SK-N-SH (cell line): ENCODE data around the gene MYO1F. TPM values are rescaled to one million over a fixed set of nuclear protein-coding genes. Genes with fewer than 3 reads are reported as not detected.

ENCODE experiments used
- CTCF ChIA-PET: fragments of 300-600, 350-600 bp; formaldehyde crosslinking; extraction: SDS; loops from one replicate; lab custom pipeline; 2021; lab: Yijun Ruan, JAX
- POLR2A ChIA-PET: fragments of 350-600 bp; sonication (Branson Sonifier 250); formaldehyde crosslinking; extraction: SDS; loops from one replicate; lab custom pipeline; 2020; ENCODE audit warnings: antibody characterized with exemption, inconsistent platforms; lab: Yijun Ruan, JAX
- DNase-seq: peaks from one replicate; pipeline ENCODE4 v3.0.0; 2012
- H2AFZ ChIP-seq: fragments of 200-600 bp; sonication (generic); 2 replicates; pipeline ENCODE4 v1.8.1; 2016; ENCODE audit warnings: antibody characterized with exemption, mild to moderate bottlenecking, low read depth
- H3F3A ChIP-seq: fragments of 200-600 bp; sonication (generic); replicated peaks from 2 replicates; pipeline ENCODE3; 2016; ENCODE audit warnings: antibody characterized with exemption, mild to moderate bottlenecking; ENCODE audit not compliant: insufficient read depth
- H3K27ac ChIP-seq, 2 experiments: fragments of 200-500 bp in 1 of 2; fragments of 200-600 bp in 1 of 2; sonication (Bioruptor generic) in 1 of 2; sonication (generic), shearing (Covaris generic) in 1 of 2; 2 replicates each; pipeline versions ENCODE4 v1.5.1 to v1.6.1; 2014 to 2016; ENCODE audit warnings: low read depth in 2 of 2, inconsistent platforms in 1 of 2, low read length in 1 of 2, mild to moderate bottlenecking in 1 of 2, mixed read lengths in 1 of 2
- H3K27me3 ChIP-seq: fragments of 200-600 bp; sonication (generic), shearing (Covaris generic); 2 replicates; pipeline ENCODE4 v1.6.1; 2016; ENCODE audit warnings: mixed run types; ENCODE audit not compliant: insufficient read depth
- H3K36me3 ChIP-seq, 2 experiments: fragments of 200-500 bp in 1 of 2; fragments of 200-600 bp in 1 of 2; sonication (Bioruptor generic) in 1 of 2; sonication (generic) in 1 of 2; replicated peaks in 1 of 2; 2 replicates each; pipeline versions ENCODE3 to v1.5.1; 2014 to 2016; ENCODE audit warnings: low read length in 1 of 2, mild to moderate bottlenecking in 1 of 2; ENCODE audit not compliant: insufficient read depth in 2 of 2, control insufficient read depth in 1 of 2
- H3K4me1 ChIP-seq, 2 experiments: fragments of 200-500 bp in 1 of 2; fragments of 200-600 bp in 1 of 2; sonication (Bioruptor generic) in 1 of 2; sonication (generic), shearing (Covaris generic) in 1 of 2; 2 replicates each; pipeline versions ENCODE4 v1.5.1 to v1.6.1; 2014 to 2016; ENCODE audit warnings: low read depth in 1 of 2, low read length in 1 of 2, mixed run types in 1 of 2; ENCODE audit not compliant: insufficient read depth in 2 of 2, control insufficient read depth in 1 of 2
- H3K4me2 ChIP-seq: fragments of 200-600 bp; sonication (generic), shearing (Covaris generic); 2 replicates; pipeline ENCODE4 v1.6.1; 2017; ENCODE audit warnings: mixed run types
- H3K4me3 ChIP-seq, 2 experiments: fragments of 200-500 bp in 1 of 2; fragments of 200-600 bp in 1 of 2; sonication (Bioruptor generic) in 1 of 2; sonication (generic), shearing (Covaris generic) in 1 of 2; 2 replicates each; pipeline versions ENCODE4 v1.5.1 to v1.8.1; 2014 to 2016; ENCODE audit warnings: low read depth in 2 of 2, inconsistent platforms in 1 of 2, low read length in 1 of 2, mild to moderate bottlenecking in 1 of 2, mixed read lengths in 1 of 2, moderate library complexity in 1 of 2
- H3K79me2 ChIP-seq: fragments of 200-600 bp; sonication (generic); 2 replicates; pipeline ENCODE4 v1.8.1; 2017; ENCODE audit warnings: mild to moderate bottlenecking; ENCODE audit not compliant: insufficient read depth
- H3K9ac ChIP-seq: fragments of 200-600 bp; sonication (generic); 2 replicates; pipeline ENCODE4 v1.6.1; 2017; ENCODE audit warnings: mixed run types
- H3K9me2 ChIP-seq: fragments of 200-600 bp; sonication (generic); 2 replicates; pipeline ENCODE4 v1.6.1; 2017; ENCODE audit warnings: mixed run types
- H3K9me3 ChIP-seq: fragments of 200-600 bp; sonication (generic); 2 replicates; pipeline ENCODE4 v1.6.1; 2017; ENCODE audit warnings: mixed run types, mild to moderate bottlenecking, moderate library complexity
- H4K20me1 ChIP-seq: fragments of 200-600 bp; sonication (generic); 2 replicates; pipeline ENCODE4 v1.6.1; 2017; ENCODE audit warnings: mild to moderate bottlenecking, mixed run types; ENCODE audit not compliant: insufficient read depth
- CHD2 ChIP-seq: fragments of 150-350 bp; IDR thresholded peaks from 2 replicates; pipeline ENCODE4 v1.6.1; 2018; ENCODE audit warnings: low read length; ENCODE audit not compliant: partially characterized antibody
- FOSL2 ChIP-seq: IDR thresholded peaks from 2 replicates; pipeline ENCODE4 v1.4.0; 2012; ENCODE audit warnings: low read depth, mild to moderate bottlenecking, moderate library complexity, borderline replicate concordance
- FOXJ3 ChIP-seq: sonication (generic); formaldehyde crosslinking; IDR thresholded peaks from 2 replicates; pipeline ENCODE4 v1.5.1; 2020; ENCODE audit warnings: mild to moderate bottlenecking, missing genetic modification reagents
- FOXM1 ChIP-seq: IDR thresholded peaks from 2 replicates; pipeline ENCODE4 v1.4.0; 2012; ENCODE audit warnings: low read depth, mild to moderate bottlenecking
- GABPA ChIP-seq: IDR thresholded peaks from 2 replicates; pipeline ENCODE4 v1.4.0; 2012; ENCODE audit warnings: low read depth, mild to moderate bottlenecking
- GATA2 ChIP-seq: sonication (generic); formaldehyde crosslinking; IDR thresholded peaks from 2 replicates; pipeline ENCODE4 v1.5.0; 2020; ENCODE audit warnings: mild to moderate bottlenecking, missing genetic modification reagents
- JUND ChIP-seq: IDR thresholded peaks from 2 replicates; pipeline ENCODE4 v1.4.0; 2012
- MEF2A ChIP-seq: IDR thresholded peaks from 2 replicates; pipeline ENCODE4 v1.4.0; 2012; ENCODE audit warnings: low read depth, borderline replicate concordance
- NRF1 ChIP-seq: IDR thresholded peaks from 2 replicates; pipeline ENCODE4 v1.6.1; 2012; ENCODE audit warnings: low read depth, mild to moderate bottlenecking, low read length
- RCOR1 ChIP-seq: fragments of 150-350 bp; IDR thresholded peaks from 2 replicates; pipeline ENCODE4 v1.6.1; 2017; ENCODE audit warnings: antibody characterized with exemption, low read length
- RXRA ChIP-seq: IDR thresholded peaks from 2 replicates; pipeline ENCODE4 v1.4.0; 2012; ENCODE audit warnings: low read depth, mild to moderate bottlenecking, borderline replicate concordance
- SMC3 ChIP-seq: IDR thresholded peaks from 2 replicates; pipeline ENCODE4 v1.6.1; 2012; ENCODE audit warnings: low read depth, low read length, improper control_type of control experiment
- TCF12 ChIP-seq: IDR thresholded peaks from 2 replicates; pipeline ENCODE4 v1.4.0; 2012
- WGBS: methylation state at CpG from one replicate; pipeline ENCODE4 v1.1.6; 2017; ENCODE audit warnings: low lambda C conversion rate; 5-methylcytosine and 5-hydroxymethylcytosine counted together
- polyA plus RNA-seq, 3 experiments: library from polyadenylated mRNA; depleted of rRNA; stranded (reverse); fragments of >200 nt; gene quantifications; 2 replicates each; pipeline ENCODE4 v1.2.3, GENCODE V29; 2012
- TF ChIP-seq, protein P1 (sequence below): IDR thresholded peaks from 2 replicates; pipeline ENCODE4; 2012
- TF ChIP-seq, protein P2 (sequence below): fragments of 150-350 bp; IDR thresholded peaks from 2 replicates; pipeline ENCODE4 v1.6.1; 2017; ENCODE audit warnings: antibody characterized with exemption, low read length, low read depth, borderline replicate concordance
- TF ChIP-seq, protein P3 (sequence below): IDR thresholded peaks from 2 replicates; pipeline ENCODE4 v1.4.0; 2012; ENCODE audit warnings: low read depth, borderline replicate concordance

MYO1F gene
- polyA plus RNA-seq, 1 of the 3 experiments (the other 2 are of a cell fraction), result 0.51 TPM

DNA sequence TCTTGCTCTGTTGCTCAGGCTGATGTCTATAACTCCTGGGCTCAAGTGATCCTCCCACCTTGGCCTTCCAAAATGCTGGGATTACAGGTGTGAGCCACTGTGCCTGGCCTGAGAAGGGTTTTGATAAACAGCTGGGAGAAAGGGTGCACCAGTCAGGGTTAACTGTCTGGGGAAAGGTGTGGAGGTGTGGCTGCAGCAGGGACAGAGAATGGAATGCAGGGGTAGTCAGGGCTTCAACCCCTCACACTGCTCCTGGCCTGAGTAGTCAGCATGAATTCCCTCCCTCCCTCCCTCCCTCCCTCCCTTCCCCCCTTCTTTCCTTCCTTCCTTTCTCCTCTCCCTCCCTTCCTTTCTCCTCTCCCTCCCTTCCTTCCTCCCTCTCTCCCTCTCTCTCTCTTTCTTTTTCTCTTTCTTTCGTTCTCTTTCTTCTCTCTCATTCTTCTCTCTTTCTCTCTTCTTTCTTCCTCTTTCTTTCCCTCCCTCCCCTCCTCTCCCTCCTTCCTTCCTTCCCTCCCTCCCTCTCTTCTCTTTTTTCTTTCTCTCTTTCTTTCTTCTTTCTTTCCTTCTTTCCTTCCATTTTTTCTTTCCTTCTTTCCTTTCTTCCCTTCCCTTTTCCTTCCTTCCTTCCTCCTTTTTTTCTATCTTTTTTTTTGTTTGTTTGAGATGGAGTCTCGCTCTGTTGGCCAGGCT lies 16.0 kb downstream of the MYO1F start:
- ChIA-PET POLR2A (no interaction called here), CTCF (no interaction called here)
- TF ChIP-seq JUND, result no peak
- TF ChIP-seq, protein P1, sequence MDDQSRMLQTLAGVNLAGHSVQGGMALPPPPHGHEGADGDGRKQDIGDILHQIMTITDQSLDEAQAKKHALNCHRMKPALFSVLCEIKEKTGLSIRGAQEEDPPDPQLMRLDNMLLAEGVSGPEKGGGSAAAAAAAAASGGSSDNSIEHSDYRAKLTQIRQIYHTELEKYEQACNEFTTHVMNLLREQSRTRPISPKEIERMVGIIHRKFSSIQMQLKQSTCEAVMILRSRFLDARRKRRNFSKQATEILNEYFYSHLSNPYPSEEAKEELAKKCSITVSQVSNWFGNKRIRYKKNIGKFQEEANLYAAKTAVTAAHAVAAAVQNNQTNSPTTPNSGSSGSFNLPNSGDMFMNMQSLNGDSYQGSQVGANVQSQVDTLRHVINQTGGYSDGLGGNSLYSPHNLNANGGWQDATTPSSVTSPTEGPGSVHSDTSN, result no peak
- no peak for TF ChIP-seq GABPA
- no peak for TF ChIP-seq CHD2
- no peak for TF ChIP-seq TCF12
- TF ChIP-seq SMC3, result no peak
- TF ChIP-seq RXRA, result no peak
- no peak for TF ChIP-seq FOXJ3 (CRISPR knock-in tag)
- no peak for TF ChIP-seq FOSL2
- TF ChIP-seq, protein P2, sequence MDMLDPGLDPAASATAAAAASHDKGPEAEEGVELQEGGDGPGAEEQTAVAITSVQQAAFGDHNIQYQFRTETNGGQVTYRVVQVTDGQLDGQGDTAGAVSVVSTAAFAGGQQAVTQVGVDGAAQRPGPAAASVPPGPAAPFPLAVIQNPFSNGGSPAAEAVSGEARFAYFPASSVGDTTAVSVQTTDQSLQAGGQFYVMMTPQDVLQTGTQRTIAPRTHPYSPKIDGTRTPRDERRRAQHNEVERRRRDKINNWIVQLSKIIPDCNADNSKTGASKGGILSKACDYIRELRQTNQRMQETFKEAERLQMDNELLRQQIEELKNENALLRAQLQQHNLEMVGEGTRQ, result no peak
- TF ChIP-seq, protein P3, sequence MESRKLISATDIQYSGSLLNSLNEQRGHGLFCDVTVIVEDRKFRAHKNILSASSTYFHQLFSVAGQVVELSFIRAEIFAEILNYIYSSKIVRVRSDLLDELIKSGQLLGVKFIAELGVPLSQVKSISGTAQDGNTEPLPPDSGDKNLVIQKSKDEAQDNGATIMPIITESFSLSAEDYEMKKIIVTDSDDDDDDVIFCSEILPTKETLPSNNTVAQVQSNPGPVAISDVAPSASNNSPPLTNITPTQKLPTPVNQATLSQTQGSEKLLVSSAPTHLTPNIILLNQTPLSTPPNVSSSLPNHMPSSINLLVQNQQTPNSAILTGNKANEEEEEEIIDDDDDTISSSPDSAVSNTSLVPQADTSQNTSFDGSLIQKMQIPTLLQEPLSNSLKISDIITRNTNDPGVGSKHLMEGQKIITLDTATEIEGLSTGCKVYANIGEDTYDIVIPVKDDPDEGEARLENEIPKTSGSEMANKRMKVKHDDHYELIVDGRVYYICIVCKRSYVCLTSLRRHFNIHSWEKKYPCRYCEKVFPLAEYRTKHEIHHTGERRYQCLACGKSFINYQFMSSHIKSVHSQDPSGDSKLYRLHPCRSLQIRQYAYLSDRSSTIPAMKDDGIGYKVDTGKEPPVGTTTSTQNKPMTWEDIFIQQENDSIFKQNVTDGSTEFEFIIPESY, result no peak
- no peak for TF ChIP-seq RCOR1
- no peak for TF ChIP-seq FOXM1
- TF ChIP-seq GATA2 (CRISPR knock-in tag), result no peak
- TF ChIP-seq NRF1, result no peak
- no peak for TF ChIP-seq MEF2A
- H3K4me3 ChIP-seq, result no peak overlapping the region
- H3K27me3 ChIP-seq, result no peaks in the 10 kb centered on the region
- H3K9me3 ChIP-seq, result no peaks in the 10 kb centered on the region
- no peak overlapping the region for H3K27ac ChIP-seq
- no peaks in the 10 kb centered on the region for H3K9me2 ChIP-seq
- H3K4me2 ChIP-seq, result no peak overlapping the region
- no peak overlapping the region for H3K9ac ChIP-seq
- no peaks in the 10 kb centered on the region for H3K36me3 ChIP-seq
- no peaks in the 10 kb centered on the region for H3K79me2 ChIP-seq
- no peaks in the 10 kb centered on the region for H3F3A ChIP-seq
- no peaks in the 10 kb centered on the region for H4K20me1 ChIP-seq
- DNase-seq, result no peak
- no peaks in the 10 kb centered on the region for H3K4me1 ChIP-seq
- no peak overlapping the region for H2AFZ ChIP-seq
- 43% methylated on average over 2 of the region's 2 CpGs for WGBS
